ENCODE data around the gene LURAP1L.

GRCh38 chr9:12740845-12741244 is 34.0 kb upstream of the LURAP1L start:
- TF ChIP-seq POLR2AphosphoS5 (IDR thresholded peaks at IDR 0.05) (no peak), POLR2A (IDR thresholded peaks at IDR 0.05; ENCODE audit: low read depth) (no peak)
- TF ChIP-seq, protein P1, sequence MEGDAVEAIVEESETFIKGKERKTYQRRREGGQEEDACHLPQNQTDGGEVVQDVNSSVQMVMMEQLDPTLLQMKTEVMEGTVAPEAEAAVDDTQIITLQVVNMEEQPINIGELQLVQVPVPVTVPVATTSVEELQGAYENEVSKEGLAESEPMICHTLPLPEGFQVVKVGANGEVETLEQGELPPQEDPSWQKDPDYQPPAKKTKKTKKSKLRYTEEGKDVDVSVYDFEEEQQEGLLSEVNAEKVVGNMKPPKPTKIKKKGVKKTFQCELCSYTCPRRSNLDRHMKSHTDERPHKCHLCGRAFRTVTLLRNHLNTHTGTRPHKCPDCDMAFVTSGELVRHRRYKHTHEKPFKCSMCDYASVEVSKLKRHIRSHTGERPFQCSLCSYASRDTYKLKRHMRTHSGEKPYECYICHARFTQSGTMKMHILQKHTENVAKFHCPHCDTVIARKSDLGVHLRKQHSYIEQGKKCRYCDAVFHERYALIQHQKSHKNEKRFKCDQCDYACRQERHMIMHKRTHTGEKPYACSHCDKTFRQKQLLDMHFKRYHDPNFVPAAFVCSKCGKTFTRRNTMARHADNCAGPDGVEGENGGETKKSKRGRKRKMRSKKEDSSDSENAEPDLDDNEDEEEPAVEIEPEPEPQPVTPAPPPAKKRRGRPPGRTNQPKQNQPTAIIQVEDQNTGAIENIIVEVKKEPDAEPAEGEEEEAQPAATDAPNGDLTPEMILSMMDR (IDR thresholded peaks at IDR 0.05): no peak
